NCI-H2196 (cell line): Measurements from ENCODE around the gene ADAM12.

Source experiments
- DNase-seq: peaks from one replicate; lab custom pipeline; 2025; ENCODE audit not compliant: unreplicated experiment; lab: John Stamatoyannopoulos, UW

Gene ADAM12

DNA sequence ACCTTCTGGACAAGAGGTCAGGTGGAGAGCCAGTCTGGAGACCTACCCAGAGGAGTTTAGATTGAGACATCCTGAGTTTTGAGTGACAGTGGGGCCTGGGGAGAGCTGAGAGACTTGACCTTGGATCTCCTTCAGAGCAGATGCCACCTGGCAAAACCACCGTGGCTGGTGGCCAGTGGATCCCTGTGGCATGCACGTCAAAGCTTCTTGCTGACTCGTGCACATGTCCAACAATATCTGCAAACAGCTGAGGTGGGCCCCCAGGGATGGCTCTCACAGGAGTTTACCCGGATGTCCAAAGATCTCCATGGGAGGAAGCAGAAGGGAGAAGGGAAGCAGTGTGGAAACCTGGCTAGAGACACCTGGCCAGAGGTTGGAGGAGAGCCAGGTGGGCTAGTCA lies 261.4 kb downstream of the ADAM12 start:
- no peak for DNase-seq

DNA sequence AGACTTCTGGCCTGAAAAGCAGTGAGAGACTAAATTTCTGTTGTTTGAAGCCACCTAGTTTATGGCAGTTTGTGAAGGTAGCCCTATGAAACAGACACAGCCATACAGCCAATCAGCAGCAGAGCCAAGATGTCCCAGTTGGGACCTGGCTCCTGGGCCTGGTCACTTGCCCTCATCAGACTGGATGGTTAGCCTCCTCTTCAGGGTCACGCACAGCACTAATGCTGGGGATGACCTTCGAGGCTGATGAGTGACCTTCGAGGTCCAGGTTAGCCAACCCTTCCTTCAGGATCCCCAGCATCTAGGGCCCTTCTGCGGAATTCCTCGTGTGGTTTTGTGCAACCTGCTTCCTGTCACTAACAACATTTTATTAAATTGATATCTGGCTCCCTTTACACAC lies 262.3 kb downstream of the ADAM12 start:
- DNase-seq: no peak

DNA sequence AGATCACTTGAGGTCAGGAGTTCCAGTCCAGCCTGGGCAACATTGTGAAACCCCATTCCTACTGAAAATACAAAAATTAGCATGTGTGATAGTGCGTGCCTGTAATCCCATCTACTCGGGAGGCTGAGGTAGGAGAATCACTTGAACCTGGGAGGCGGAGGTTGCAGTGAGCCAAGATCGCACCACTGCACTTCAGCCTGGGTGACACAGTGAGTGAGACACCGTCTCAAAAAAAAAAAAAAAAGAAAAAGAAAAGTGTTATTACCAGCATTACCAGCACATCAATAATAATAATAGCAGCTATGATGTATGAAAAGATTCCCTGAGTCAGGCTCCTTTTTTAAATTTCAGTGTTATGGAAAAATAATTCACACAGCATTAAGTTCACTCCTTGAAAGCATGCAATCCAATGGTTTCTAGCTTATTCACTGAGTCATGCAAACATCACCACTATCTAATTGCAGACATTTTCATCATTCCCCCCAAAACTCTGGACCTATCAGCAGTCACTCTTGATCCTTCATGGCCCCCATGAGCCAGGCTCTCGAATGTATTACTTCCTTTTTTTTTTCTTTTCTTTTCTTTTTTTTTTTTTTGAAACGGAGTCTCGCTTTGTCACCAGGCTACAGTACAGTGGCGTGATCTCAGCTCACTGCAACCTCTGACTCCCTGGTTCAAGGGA lies 263.5 kb downstream of the ADAM12 start:
- no peak for DNase-seq

DNA sequence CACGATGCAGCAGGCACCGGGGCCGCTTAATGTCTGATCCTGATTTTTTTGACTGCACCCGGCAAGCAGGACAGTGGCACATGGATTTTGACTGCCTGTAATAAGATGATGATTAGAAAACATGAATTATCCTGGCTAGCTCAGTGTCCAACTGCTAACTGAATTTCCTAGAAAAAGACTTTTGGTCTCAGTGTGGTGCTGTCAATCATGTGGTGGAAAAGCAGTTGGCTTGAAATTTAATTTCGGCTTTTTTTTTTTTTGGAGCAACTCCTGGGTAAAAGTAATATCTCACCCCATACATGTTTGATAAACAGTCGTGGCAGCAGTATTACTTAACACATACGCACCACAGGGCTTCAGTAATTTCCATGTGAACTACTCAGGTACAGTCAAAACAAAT lies 264.2 kb downstream of the ADAM12 start:
- DNase-seq: no peak

DNA sequence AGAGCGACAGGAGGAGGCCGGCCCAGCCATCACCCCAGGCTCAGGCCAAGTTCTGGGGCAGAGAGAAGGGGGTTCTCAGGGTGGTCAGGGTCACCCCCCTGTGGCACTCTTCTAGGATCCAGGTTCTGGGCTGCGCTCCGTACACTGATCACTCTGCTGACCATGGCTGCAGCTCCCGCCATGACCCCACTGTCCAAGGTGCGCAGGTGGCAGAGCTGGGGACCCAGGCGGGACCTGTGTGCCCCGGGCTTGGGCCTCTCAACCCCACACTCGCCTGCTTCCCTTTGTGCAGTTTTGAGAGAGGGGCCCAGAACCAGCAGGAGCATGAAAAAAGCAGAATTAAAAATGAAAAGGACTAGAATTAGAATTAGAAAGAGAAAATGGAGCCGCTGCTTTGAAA lies 264.8 kb downstream of the ADAM12 start:
- DNase-seq: no peak

DNA sequence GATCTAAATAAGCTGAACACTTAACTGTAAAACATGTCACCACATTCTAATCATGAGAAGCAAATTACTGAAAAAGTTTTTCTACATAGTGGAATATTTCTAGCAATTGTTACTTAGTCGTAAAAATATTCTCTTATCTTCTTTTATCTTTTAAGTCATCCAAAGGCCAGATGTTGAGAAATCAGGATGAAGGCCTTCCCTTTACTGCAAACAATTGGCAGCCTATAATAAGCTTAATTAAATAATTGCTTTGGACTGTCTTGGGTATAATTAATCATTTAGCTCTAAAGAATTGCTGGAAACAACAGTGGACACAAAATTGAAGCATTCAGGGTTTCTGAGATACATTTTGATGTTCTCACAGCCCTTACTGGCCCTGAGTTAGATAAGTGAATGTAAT lies 265.4 kb downstream of the ADAM12 start:
- DNase-seq: no peak

DNA sequence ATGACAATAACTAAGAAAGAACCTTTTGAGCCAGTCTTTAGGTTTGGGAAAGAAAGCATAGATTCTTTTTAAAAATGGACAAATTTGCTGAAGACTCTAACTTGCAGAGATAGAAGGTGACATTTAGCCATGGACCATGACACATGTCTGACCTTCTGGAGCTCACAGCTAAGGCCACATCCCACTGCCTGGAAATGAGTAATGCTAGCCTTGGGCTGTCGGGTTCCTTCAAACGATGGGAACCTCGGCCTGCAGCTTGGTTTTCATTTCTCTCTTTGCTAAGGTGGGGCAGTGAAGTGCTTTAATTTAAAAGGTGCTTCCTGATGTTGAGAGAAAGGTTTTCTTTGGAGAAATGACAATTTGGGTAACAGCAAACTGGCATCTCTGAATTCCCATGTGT lies 268.7 kb downstream of the ADAM12 start:
- no peak for DNase-seq

DNA sequence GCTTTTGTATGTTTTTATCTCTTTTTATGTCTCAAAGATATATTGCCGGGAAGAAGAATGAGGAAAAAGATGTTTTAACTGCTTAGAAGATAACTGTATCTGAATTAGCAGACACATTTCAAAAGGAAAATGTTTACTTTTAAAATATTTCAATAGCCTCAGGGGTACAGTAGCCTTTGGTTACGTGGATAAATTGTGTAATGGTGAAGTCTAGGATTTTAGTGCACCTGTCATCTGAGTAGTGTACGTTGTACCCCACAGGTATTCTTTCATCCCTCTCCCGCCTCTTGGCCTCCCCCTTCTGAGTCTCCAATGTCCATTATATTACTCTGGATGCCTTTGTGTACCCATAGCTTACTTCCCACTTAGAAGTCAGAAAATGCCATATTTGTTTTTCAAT lies 269.8 kb downstream of the ADAM12 start:
- no peak for DNase-seq

DNA sequence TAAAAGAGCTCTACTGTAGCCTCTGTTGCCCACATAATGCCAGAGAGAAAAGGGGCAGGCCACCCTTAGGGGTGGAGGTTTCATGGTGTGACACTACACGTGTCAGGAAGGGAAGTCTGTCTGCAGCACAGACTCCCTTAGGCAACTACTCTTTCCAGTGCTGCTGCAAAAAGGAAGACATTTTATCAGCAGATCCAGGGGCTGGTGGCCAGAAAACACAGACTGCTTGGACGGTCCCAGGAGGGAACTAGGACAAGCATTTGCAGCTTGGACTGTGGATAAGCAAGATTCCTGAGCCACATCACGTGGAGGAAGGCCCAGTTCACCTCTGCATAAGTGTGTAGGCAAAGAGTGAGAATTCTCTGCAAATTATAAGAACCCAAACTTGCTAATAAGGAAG lies 271.1 kb downstream of the ADAM12 start:
- DNase-seq: no peak

DNA sequence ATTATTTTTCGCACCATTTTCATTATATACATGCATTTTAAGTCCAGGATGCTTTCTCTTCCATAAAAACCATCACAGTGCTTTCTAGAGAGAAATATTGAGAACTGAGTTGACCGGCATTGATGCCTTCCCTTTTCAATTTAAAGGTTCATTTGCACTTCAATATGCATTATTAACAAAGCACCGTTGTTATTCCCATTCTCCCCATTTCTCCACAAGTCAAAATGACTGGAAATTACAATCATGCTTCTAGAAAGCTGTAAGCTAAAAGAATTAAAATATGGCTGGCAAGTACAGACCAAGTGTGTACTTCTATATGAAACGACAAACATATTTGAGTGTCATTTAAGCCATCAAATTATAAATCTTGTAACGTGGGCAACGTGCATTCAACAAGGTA lies 272.4 kb downstream of the ADAM12 start:
- no peak for DNase-seq

DNA sequence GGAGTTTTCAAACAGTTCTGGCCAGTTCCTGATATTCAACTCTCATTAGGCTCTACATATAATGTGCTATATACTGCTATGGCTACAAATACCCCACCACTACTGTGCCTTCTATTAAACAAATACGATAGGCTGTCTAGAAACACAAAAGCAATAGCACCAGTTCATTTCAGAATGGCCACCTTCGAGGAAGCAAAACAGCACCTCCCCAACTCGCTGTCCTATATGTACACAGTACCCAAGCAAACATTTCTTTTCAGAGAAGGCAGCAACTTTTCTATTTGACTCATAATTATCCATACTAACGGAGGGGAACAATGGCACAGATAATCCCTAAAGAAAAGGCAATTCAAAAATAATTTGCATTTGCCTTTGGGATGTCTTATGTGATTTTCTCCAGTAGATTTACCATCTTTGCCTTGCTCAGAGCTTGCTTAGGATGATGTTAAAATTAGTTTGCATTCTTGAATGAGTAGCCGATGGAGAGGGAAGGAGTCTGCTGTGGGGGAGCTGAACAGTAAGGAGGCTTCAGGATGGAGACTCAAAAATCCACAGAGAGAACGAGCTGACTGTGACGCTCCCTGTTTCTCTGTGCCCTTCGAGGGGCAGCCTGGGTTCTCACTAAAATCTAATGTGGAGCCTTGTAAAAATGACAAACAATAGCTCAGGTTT lies 273.3 kb downstream of the ADAM12 start:
- no peak for DNase-seq

DNA sequence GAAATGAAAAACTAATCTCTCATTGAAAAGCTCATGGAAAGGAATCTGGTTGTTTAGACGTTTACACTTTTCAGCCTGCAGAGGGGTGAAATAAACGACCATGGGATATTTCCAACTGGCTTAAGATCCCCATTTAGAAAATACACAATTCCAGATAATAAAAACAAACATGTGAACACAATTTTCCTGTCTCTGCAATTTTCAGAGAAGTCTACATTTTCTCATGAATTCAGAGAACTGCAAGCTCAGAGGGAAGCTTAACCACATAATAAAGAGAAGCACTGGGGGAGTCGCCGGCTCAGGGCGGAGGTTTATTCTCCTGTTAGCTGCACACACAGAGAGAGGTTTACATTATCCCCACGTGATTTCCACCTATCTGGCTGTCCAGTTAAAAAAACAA lies 276.8 kb downstream of the ADAM12 start:
- no peak for DNase-seq

DNA sequence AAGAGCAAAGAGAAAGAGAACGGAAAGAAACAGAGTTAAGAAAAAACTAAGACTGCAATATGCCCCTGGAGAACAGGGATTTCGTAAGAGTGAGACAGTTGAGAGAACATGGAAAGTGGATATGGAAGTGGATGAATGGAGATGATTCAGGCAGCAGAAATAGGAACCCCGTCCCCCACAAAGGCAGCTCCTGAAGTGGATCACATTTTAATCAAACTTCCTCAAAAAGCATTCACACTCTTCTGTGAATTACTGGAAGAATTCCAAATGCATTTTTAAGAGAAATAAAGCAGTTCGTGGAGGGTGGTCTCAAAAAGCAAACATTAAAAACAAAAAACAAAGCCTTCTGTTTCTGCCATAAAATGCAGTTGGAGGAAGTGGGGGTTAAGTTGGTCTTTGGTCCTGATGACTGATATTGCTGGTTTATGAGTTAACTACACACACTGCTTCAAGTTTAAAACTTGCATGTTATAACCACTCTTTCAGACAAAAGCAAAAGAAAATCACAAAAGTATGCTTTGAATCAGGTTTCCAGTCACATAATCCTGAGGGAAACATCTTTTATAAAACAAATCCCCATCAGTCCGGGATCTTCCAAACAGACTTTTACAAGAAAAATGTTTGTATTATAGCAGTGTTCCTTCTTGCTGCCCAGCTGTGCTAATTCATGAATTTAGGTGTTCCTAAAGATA lies 277.6 kb downstream of the ADAM12 start:
- no peak for DNase-seq

DNA sequence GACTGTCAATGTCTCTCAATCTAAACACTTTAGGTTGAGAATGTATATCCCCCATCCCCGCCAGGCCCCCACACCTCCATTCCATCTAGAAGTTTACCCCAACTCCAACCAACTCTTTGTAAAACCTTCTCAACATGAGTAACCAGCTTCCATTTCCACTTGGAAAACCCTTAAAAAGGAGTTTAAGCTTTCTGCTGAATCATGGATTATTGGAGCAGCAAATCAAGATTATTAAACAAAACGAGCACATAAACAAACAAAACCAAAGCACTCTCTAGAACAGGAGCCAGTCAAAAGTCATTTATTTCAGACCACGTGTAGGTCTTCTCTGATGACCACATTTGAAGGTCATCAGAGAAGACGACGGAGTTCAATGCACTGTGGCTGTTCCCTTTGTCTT lies 278.4 kb downstream of the ADAM12 start:
- no peak for DNase-seq

DNA sequence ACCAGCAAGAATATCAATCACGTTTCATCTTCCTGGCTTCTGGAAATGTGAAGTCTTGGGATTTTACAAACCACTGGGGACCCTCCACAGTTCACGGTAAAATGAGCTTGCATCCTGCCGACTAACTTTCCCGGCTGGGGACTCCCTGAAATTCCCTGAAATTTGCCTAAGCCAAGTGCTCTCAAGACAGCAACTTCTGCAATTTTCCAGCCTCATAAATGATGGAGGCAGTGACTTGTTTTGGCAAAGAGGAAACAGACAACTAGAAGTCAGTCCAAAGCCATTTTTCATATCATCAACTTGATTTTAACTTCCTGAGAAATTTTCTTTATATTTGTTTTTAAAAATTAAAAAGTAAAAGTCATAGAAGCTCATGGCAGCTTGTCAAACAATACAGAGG lies 279.6 kb downstream of the ADAM12 start:
- DNase-seq: no peak

DNA sequence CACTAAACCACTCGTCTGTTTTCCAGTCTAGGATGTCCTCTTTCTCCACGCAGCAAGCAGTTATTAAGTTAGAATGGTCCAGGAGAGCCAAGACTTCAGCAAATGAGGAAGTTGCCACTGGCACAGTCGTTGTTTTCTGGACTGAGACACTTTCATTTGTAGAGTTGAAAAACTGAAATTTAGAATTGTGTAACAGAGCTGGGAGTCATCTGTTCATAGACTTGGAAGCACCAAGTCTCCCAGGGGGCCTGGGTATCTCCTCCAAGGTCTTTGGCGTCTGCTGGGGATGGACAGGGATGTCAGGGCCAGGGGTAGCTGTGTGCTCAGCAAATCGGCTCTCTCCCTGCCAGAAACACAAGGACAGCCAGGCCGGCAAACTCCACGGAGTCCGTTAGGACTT lies 283.5 kb downstream of the ADAM12 start:
- no peak for DNase-seq

DNA sequence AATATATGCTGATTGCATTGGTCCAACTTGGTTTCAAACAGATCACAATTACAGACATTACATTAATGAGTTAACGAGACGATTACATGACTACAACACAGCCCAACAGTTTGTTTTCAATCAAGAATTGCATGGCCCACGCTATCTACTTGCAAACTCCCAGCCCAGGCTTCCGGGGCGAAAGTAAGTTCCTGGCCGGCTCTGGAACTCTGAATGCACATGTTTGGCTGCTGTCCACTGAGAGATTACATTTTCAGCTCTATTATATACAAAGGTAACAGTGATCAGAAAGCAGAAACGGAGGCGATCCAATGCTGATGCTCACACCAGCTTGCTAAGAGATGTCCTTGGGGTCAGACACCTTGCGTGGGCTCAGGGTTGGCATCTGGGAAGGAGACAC lies 285.6 kb downstream of the ADAM12 start:
- DNase-seq: no peak

DNA sequence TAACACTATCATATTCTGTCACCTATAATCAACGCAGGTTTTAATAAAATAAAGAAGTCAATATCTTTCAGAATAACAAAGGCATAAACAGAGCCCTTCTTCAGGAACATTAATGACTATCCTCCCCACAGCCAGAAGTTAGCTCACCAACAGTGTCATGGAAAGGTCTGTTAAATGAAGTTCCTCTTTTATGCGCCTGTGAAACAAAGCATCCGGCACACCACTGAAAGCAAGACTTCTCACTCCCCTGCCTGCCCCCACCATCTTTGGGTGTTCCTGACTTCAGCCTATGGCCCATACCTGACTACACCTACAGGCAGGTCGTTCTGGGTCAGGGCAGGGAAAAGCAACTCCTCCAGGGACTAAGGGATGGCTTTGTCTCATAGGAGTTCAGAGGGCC lies 286.5 kb downstream of the ADAM12 start:
- no peak for DNase-seq

DNA sequence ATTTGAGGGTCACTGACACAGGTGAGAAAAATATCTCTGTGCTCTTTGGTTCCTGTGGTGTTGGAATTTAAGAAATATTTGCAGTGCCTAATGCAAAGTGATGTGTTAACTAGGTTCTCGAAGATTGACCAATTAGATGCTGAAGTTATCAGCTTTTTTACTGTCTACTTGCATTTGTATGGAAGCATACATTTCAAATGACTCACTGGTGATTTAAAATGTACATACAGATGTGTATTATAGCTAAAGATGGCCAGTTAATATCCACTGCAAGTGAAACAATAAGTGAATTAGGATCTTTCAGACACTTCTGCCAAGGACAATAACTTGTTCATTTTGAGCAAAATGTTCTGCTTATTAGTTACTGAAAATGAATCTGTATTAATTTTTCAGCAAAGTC lies 287.0 kb downstream of the ADAM12 start:
- no peak for DNase-seq

DNA sequence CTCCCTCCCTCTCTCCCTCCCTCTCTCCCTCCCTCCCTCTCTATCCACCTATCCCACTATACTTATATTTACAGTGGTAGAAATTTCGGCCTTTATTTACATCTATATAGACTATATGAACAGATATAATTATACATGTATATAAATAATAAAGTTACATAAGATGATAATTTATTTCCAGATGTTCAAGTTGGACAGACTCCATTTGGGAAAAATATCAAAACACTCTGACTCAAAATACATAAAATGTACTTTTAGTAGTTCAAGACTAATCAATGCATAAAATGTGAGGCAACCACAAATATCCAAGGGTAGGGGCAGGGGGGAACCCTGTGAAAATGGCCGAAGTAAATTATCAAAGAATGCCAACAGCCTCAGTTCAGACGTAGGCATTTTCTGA lies 288.9 kb downstream of the ADAM12 start:
- DNase-seq: no peak

DNA sequence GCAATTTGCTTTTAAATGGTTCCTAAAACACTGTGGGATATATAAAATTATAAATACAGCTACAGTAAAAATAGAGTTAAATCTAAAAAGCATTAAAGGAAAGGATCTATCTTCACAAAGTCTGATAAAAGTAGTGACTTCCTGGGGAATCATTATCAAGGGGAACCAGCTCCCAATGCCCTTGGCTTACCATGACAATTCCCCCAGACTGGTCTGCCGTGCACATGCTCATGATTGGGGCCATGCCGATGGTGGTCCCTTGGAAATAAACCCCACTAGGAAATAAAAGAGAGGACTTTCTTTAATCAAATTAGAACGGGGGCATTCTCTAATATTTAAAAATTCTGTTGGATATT lies 290.1 kb downstream of the ADAM12 start:
- DNase-seq: no peak

DNA sequence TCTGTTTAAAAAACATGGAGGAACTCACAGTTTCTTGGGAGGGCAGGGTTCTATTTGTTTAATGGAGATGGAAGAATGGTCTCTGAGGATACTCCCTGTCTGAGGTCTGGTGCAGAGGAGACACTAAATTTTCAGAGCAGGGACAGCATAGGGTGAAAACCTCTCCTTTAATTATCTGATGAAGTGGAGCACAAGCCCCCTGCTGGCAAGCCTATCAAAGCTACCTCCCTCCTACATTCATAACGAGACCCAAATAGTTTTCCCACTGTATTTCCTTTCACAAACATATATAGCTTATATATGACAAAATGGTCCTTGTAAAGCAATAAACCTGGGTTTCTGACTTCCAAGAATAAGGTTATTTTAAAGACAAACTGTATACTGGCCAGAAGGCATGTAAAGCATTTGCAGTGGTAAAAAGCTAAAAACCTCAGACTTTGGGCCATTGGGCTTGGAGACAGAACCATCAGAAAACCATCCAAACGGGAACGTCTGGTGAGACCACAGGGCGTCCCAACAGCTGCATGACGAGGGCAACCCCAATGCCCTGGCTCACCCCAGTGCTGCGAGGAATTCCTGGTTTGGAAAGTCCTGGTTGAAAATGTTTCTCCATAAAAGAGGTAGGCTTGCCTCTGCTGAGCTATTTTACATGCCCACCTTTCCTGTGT lies 290.6 kb downstream of the ADAM12 start:
- no peak for DNase-seq
